Upper lobe of left lung (tissue), 4 donors: Measurements from ENCODE around the gene MED1.
A peak's percentile ranks its signal among the peaks of the same experiment; 100 is the strongest.

Experiments used
- POLR2A ChIP-seq, 4 donors: fragments of 450-650 bp; IDR thresholded peaks; one replicate each; pipeline ENCODE4 v1.5.1; 2016 to 2017; ENCODE audit warnings: antibody characterized with exemption in 4 of 4, mild to moderate bottlenecking in 2 of 4
- TF ChIP-seq, protein P1 (sequence below), 6 experiments: fragments of 450-650 bp in 4 of 6; fragments of 200-600 bp in 2 of 6; sonication (generic) in 2 of 6; IDR thresholded peaks; one replicate each; pipeline ENCODE4 v1.5.1; 2016 to 2019; ENCODE audit warnings: antibody characterized with exemption in 6 of 6

GRCh38 chr17:39401412-39402243, 49.4 kb downstream of the MED1 start, which contains the start of gene FBXL20:
- TF ChIP-seq POLR2A (IDR thresholded peaks at IDR 0.05) = peak in 3 of 4 donors; percentile 60 to 93 (median 88)
- TF ChIP-seq, protein P1, sequence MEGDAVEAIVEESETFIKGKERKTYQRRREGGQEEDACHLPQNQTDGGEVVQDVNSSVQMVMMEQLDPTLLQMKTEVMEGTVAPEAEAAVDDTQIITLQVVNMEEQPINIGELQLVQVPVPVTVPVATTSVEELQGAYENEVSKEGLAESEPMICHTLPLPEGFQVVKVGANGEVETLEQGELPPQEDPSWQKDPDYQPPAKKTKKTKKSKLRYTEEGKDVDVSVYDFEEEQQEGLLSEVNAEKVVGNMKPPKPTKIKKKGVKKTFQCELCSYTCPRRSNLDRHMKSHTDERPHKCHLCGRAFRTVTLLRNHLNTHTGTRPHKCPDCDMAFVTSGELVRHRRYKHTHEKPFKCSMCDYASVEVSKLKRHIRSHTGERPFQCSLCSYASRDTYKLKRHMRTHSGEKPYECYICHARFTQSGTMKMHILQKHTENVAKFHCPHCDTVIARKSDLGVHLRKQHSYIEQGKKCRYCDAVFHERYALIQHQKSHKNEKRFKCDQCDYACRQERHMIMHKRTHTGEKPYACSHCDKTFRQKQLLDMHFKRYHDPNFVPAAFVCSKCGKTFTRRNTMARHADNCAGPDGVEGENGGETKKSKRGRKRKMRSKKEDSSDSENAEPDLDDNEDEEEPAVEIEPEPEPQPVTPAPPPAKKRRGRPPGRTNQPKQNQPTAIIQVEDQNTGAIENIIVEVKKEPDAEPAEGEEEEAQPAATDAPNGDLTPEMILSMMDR (IDR thresholded peaks at IDR 0.05) = peak in 2 of 6 experiments; percentile 29 to 30
